WERI-Rb-1 (cell line): Measurements from ENCODE around the gene TULP4.
"Not testable (repeated sequence)": the region's sequence is repeated elsewhere in the genome, so short reads cannot be mapped to it uniquely, and the experiment has no call there.

ENCODE experiments used
- DNase-seq: peaks from one replicate; pipeline ENCODE4 v3.0.0-alpha.2; 2020
- H3K27ac ChIP-seq: fragments of 250-450 bp; sonication (Bioruptor Pico); 2 replicates; pipeline ENCODE4 v1.5.1; 2020; ENCODE audit warnings: mild to moderate bottlenecking, moderate library complexity
- H3K27me3 ChIP-seq: fragments of 250-450 bp; sonication (Bioruptor Pico); 2 replicates; pipeline ENCODE4 v1.5.1; 2021; ENCODE audit warnings: mild to moderate bottlenecking, low read depth, moderate library complexity; ENCODE audit not compliant: insufficient read depth, severe bottlenecking
- H3K36me3 ChIP-seq: fragments of 250-450 bp; sonication (Bioruptor Pico); 2 replicates; pipeline ENCODE4 v1.5.1; 2020; ENCODE audit warnings: mild to moderate bottlenecking, moderate library complexity
- H3K4me3 ChIP-seq: 2 replicates; pipeline ENCODE4 v1.5.1; 2011; ENCODE audit warnings: low read depth, mild to moderate bottlenecking, control low read depth, low read length
- H3K9me3 ChIP-seq: fragments of 250-450 bp; sonication (Bioruptor Pico); 2 replicates; pipeline ENCODE4 v1.5.1; 2021; ENCODE audit warnings: mild to moderate bottlenecking, moderate library complexity; ENCODE audit not compliant: severe bottlenecking
- CTCF ChIP-seq: IDR thresholded peaks from 2 replicates; pipeline ENCODE4 v1.5.1; 2011; ENCODE audit warnings: low read depth, mild to moderate bottlenecking, control low read depth, inconsistent platforms, low read length

Gene TULP4

DNA sequence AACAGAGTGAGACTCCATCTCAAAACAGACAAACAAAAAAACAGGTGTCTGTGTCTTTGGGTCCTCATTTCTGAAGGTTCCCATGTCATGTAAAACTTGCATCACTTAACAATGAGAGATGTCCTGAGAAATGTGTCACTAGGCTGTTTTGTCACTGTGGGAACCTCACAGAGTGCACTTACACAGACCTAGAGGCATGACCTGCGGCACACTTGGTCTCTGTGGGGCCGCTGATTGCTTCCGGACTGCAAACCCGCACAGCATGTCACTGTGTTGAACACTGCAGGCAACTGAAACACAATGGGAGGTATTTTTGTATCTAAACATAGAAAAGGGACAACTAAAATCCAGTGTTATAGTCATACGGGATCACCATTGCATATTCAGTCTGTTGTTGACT, 205.3 kb downstream of the TULP4 start:
- H3K4me3 ChIP-seq: no peak overlapping the region

GRCh38 chr6:158518191-158519127, 206.2 kb downstream of the TULP4 start:
- Histone ChIP-seq H3K36me3 (0 out of 2 replicates have a peak, but pooled peaks cover 2% of the 10 kb centered on the region), H3K27me3 (no peaks in the 10 kb centered on the region), H3K9me3 (no peaks in the 10 kb centered on the region), H3K27ac (no peak overlapping the region), H3K4me3 (no peak overlapping the region)
- peak; percentile 38; the same call in 1 of the 2 replicates for TF ChIP-seq CTCF
- DNase-seq: peak; percentile 52

More for the DNA sequence above, 205.3 kb downstream of the TULP4 start:
- Histone ChIP-seq H3K36me3 (0 out of 2 replicates have a peak, but pooled peaks cover 2% of the 10 kb centered on the region), H3K9me3 (no peaks in the 10 kb centered on the region), H3K27me3 (no peaks in the 10 kb centered on the region), H3K27ac (no peak overlapping the region)
- TF ChIP-seq CTCF: no peak
- no peak for DNase-seq

- DNase-seq: no peak
- H3K36me3 ChIP-seq: no peaks in the 10 kb centered on the region
- no peaks in the 10 kb centered on the region for H3K27me3 ChIP-seq
- H3K4me3 ChIP-seq: no peak overlapping the region
- no peak overlapping the region for H3K27ac ChIP-seq
- TF ChIP-seq CTCF: no peak
- no peaks in the 10 kb centered on the region for H3K9me3 ChIP-seq
Observed at GRCh38 chr6:158519300-158519699, 207.0 kb downstream of the TULP4 start.

GRCh38 chr6:158519761-158520160, 207.5 kb downstream of the TULP4 start:
- Histone ChIP-seq H3K27me3 (no peaks in the 10 kb centered on the region), H3K27ac (no peak overlapping the region), H3K9me3 (no peaks in the 10 kb centered on the region), H3K36me3 (no peaks in the 10 kb centered on the region), H3K4me3 (no peak overlapping the region)
- TF ChIP-seq CTCF: no peak
- no peak for DNase-seq

- H3K9me3 ChIP-seq, H3K4me3 ChIP-seq, H3K27ac ChIP-seq, H3K27me3 ChIP-seq, H3K36me3 ChIP-seq, DNase-seq: not testable (repeated sequence)
Observed at GRCh38 chr6:158520975-158521374, 208.7 kb downstream of the TULP4 start.

DNA sequence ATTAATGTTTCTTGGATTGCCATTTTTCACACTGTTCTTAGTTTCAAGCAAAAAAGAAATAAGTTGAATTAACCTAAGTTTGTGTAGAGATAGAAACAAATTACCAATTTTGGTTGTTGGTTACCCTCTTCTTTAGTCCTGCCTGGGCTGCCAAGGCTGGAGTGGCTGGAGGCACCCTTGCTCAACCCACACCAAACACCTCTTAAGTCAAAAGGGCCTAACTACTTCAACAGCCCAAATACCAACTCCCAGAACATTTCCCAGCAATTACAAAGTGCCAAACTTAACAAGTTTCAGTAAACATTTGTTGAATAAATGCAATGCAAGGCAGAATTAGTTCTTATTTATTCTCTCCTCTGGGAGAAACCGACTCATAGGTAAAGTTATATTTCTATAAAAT, 209.5 kb downstream of the TULP4 start:
- no peak for DNase-seq
- Histone ChIP-seq H3K4me3 (no peak overlapping the region), H3K27ac (no peak overlapping the region), H3K9me3 (no peaks in the 10 kb centered on the region), H3K36me3 (no peaks in the 10 kb centered on the region), H3K27me3 (no peaks in the 10 kb centered on the region)
- no peak for TF ChIP-seq CTCF
